GM12878 (cell line): Measurements from ENCODE around the gene PCDHGA7. TPM values are rescaled to one million over a fixed set of nuclear protein-coding genes. Genes with fewer than 3 reads are reported as not detected.

Source experiments
- ATAC-seq: fragments of 200-7000 bp; cut with Tn5 transposase; 3 replicates; pipeline ENCODE4 v1.9.1; 2020; ENCODE audit warnings: mild to moderate bottlenecking, moderate library complexity
- BruUV-seq: library from RNA; stranded (reverse); fragments of 400-500 nt; replicated peaks from 2 replicates; lab custom pipeline; 2021; lab: Mats Ljungman, UMichigan
- CTCF ChIA-PET: fragments of 300-600 bp; sonication (Branson Sonifier 250); formaldehyde crosslinking; extraction: SDS; loops from one replicate; lab custom pipeline; 2021; ENCODE audit warnings: inconsistent platforms; lab: Yijun Ruan, JAX
- POLR2A ChIA-PET: fragments of 350-600 bp; formaldehyde crosslinking; extraction: SDS; loops from one replicate; lab custom pipeline; 2021; ENCODE audit warnings: inconsistent platforms; lab: Charles Lee
- RAD21 ChIA-PET: fragments of 300-600 bp; sonication (Branson Sonifier 250); formaldehyde crosslinking; loops from one replicate; lab custom pipeline; 2023; ENCODE audit warnings: antibody characterized with exemption; ENCODE audit not compliant: unreplicated experiment; lab: Charles Lee
- SMC1A ChIA-PET: fragments of 300-600 bp; sonication (Branson Sonifier 250); formaldehyde crosslinking; loops from one replicate; lab custom pipeline; 2023; ENCODE audit not compliant: unreplicated experiment, uncharacterized antibody; lab: Charles Lee
- DNase-seq: peaks from one replicate; pipeline ENCODE4 v3.0.0-alpha.2; 2011; ENCODE audit warnings: low read depth, low spot score
- FAIRE-seq: peaks from 3 replicates; lab custom pipeline; 2011; peaks lifted over from hg19 to GRCh38; lab: Jason Lieb, UNC
- H2AFZ ChIP-seq: 2 replicates; pipeline ENCODE4 v1.6.0; 2011; ENCODE audit warnings: low read depth, low read length, control low read depth; ENCODE audit not compliant: control insufficient read depth
- H3K27ac ChIP-seq: 2 replicates; pipeline ENCODE4 v1.5.1; 2011; ENCODE audit warnings: control low read depth; ENCODE audit not compliant: control insufficient read depth, insufficient read depth
- H3K27me3 ChIP-seq, 2 experiments: replicated peaks in 1 of 2; 2 replicates each; pipeline versions ENCODE4 v1.6.0 to v1.6.1; 2011; ENCODE audit warnings: low read length in 1 of 2; ENCODE audit not compliant: control insufficient read depth in 2 of 2, insufficient read depth in 2 of 2
- H3K36me3 ChIP-seq, 2 experiments: 2 replicates each; pipeline ENCODE4 v1.5.1; 2011; ENCODE audit warnings: low read length in 1 of 2; ENCODE audit not compliant: control insufficient read depth in 2 of 2, insufficient read depth in 2 of 2
- H3K4me1 ChIP-seq: 2 replicates; pipeline ENCODE4 v1.6.1; 2011; ENCODE audit warnings: mild to moderate bottlenecking, low read length, moderate library complexity, mixed read lengths; ENCODE audit not compliant: control insufficient read depth, insufficient read depth
- H3K4me2 ChIP-seq: 2 replicates; pipeline ENCODE4 v1.6.0; 2011; ENCODE audit warnings: control low read depth; ENCODE audit not compliant: control insufficient read depth, insufficient read depth
- H3K4me3 ChIP-seq: fragments of 200-600 bp; sonication (generic); 2 replicates; pipeline ENCODE4 v1.5.1; 2016
- H3K79me2 ChIP-seq: 2 replicates; pipeline ENCODE4 v1.6.0; 2011; ENCODE audit warnings: low read length; ENCODE audit not compliant: control insufficient read depth, insufficient read depth
- H3K9ac ChIP-seq: 2 replicates; pipeline ENCODE4 v1.8.0; 2011; ENCODE audit warnings: low read length, control low read depth, mixed read lengths; ENCODE audit not compliant: control insufficient read depth, insufficient read depth
- H3K9me3 ChIP-seq: replicated peaks from 3 replicates; pipeline ENCODE4 v1.5.1; 2011; ENCODE audit warnings: mild to moderate bottlenecking, low read length; ENCODE audit not compliant: control insufficient read depth, insufficient read depth
- H4K20me1 ChIP-seq: 2 replicates; pipeline ENCODE4 v1.6.0; 2011; ENCODE audit not compliant: control insufficient read depth, insufficient read depth
- ASH2L ChIP-seq: fragments of 300-600, 200-600 bp; sonication (generic); IDR thresholded peaks from 2 replicates; pipeline ENCODE4 v1.6.1; 2017; ENCODE audit warnings: low read depth, mild to moderate bottlenecking, borderline replicate concordance
- CBX3 ChIP-seq: fragments of 200-600 bp; sonication (generic); IDR thresholded peaks from 2 replicates; pipeline ENCODE4 v1.6.1; 2016; ENCODE audit warnings: low read depth, borderline replicate concordance
- E2F4 ChIP-seq: IDR thresholded peaks from 2 replicates; pipeline ENCODE4 v1.6.1; 2012; ENCODE audit warnings: low read depth, low read length, improper control_type of control experiment
- E2F8 ChIP-seq: fragments of 450-650 bp; IDR thresholded peaks from 2 replicates; pipeline ENCODE4 v1.6.1; 2018; ENCODE audit warnings: mild to moderate bottlenecking, low read depth, moderate library complexity; ENCODE audit not compliant: partially characterized antibody
- HDAC6 ChIP-seq: fragments of 200-600 bp; sonication (generic); IDR thresholded peaks from one replicate; pipeline ENCODE4 v1.8.0; 2017; ENCODE audit warnings: antibody characterized with exemption; ENCODE audit not compliant: unreplicated experiment
- SP1 ChIP-seq: IDR thresholded peaks from one replicate; pipeline ENCODE4 v1.6.1; 2011; ENCODE audit warnings: low read depth, low read length
- SREBF1 ChIP-seq: IDR thresholded peaks from 2 replicates; pipeline ENCODE4 v1.6.1; 2012; ENCODE audit warnings: mild to moderate bottlenecking, low read length
- SREBF2 ChIP-seq: IDR thresholded peaks from 2 replicates; pipeline ENCODE4 v1.6.1; 2012; ENCODE audit warnings: mild to moderate bottlenecking, low read length
- ZNF207 ChIP-seq: fragments of 450-650 bp; IDR thresholded peaks from 2 replicates; pipeline ENCODE4 v1.6.1; 2014; ENCODE audit warnings: antibody characterized with exemption, mild to moderate bottlenecking, borderline replicate concordance
- WGBS: methylation state at CpG from one replicate; pipeline ENCODE4 v1.1.6; 2016; ENCODE audit warnings: low lambda C conversion rate; ENCODE audit not compliant: insufficient replicate concordance, insufficient coverage; ENCODE audit errors: missing lambda C conversion rate; 5-methylcytosine and 5-hydroxymethylcytosine counted together
- in situ Hi-C: fragments of 300-500 bp; cut with MboI; formaldehyde crosslinking; loops from 9 replicates; pipeline ENCODE4 v1.14.3; 2018; ENCODE audit warnings: mixed read lengths
- intact Hi-C: fragments of 100-400 bp; cut with micrococcal nuclease; formaldehyde crosslinking; loops from one replicate; pipeline ENCODE4 v1.14.2; 2022; ENCODE audit not compliant: unreplicated experiment
- polyA plus RNA-seq, 11 experiments: library from polyadenylated mRNA; depleted of rRNA in 4 of 11; unstranded in 6 of 11; stranded (reverse) in 5 of 11; fragments of >200 nt; fragmentation: Nextera tagmentation in 4 of 11; fragmentation: Illumina TruSeq in 1 of 11; extraction: Ambion mirVana in 4 of 11; extraction: Trizol in 1 of 11; gene quantifications; 1 replicate in 1 of 11; 2 replicates in 10 of 11; pipeline versions ENCODE4 v1.2.1 to v1.2.3, GENCODE V29; 2011 to 2016; ENCODE audit warnings: inconsistent platforms in 2 of 11, missing spikeins in 2 of 11, low read depth in 1 of 11
- total RNA-seq, 4 experiments: library from RNA; depleted of rRNA in 3 of 4; stranded (reverse); fragments of >200 nt in 3 of 4; fragmentation: Illumina TruSeq in 1 of 4; extraction: Trizol in 1 of 4; gene quantifications; 2 replicates each; pipeline versions ENCODE4 v1.2.1 to v1.2.3, GENCODE V29; 2013 to 2021
- TF ChIP-seq, protein P1 (sequence below): IDR thresholded peaks from 2 replicates; pipeline ENCODE4 v1.6.1; 2011; ENCODE audit warnings: low read depth, low read length, improper control_type of control experiment, borderline replicate concordance

PCDHGA7 gene
- total and polyA plus RNA-seq, 10 of the 15 experiments (the other 5 are each of a cell fraction or from before 2014, with no cell fraction given), result 0.01 to 0.18 (median 0.08) TPM; not detected in 3

DNA sequence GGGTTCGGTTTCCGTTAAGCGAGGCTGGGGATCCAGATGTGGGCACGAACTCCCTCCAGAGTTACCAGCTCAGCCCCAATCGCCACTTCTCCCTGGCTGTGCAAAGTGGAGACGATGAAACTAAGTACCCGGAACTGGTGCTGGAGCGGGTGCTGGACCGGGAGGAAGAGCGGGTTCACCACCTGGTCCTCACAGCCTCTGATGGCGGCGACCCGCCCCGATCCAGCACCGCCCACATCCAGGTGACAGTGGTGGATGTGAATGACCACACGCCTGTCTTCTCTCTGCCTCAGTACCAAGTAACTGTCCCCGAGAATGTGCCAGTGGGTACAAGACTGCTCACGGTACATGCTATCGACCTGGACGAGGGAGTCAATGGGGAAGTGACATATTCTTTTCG, 803 bp downstream of the PCDHGA7 start:
- Histone ChIP-seq H3K79me2 (no peaks in the 10 kb centered on the region), H2AFZ (no peak overlapping the region), H4K20me1 (no peaks in the 10 kb centered on the region), H3K27me3 (no peaks in the 10 kb centered on the region), H3K4me1 (no peaks in the 10 kb centered on the region), H3K4me2 (no peak overlapping the region), H3K9me3 (peaks cover 2% of the 10 kb centered on the region; the same call in 1 of the 3 replicates), H3K27ac (no peak overlapping the region), H3K4me3 (no peak overlapping the region), H3K9ac (no peak overlapping the region), H3K36me3 (no peaks in the 10 kb centered on the region)
- SMC1A ChIA-PET, result no interaction called here
- POLR2A ChIA-PET, result no interaction called here
- in situ Hi-C loops (no loop called here), intact Hi-C loops (no loop called here)
- TF ChIP-seq SP1 (no peak), E2F8 (no peak), E2F4 (no peak), SREBF2 (no peak), ZNF207 (no peak), ASH2L (no peak), SREBF1 (no peak), CBX3 (no peak), HDAC6 (no peak)
- TF ChIP-seq, protein P1, sequence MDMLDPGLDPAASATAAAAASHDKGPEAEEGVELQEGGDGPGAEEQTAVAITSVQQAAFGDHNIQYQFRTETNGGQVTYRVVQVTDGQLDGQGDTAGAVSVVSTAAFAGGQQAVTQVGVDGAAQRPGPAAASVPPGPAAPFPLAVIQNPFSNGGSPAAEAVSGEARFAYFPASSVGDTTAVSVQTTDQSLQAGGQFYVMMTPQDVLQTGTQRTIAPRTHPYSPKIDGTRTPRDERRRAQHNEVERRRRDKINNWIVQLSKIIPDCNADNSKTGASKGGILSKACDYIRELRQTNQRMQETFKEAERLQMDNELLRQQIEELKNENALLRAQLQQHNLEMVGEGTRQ, result no peak
- BruUV-seq, result no TSS peak
- ATAC-seq, result no peak
- WGBS, result 27% methylated on average over 21 of the region's 21 CpGs
- CTCF ChIA-PET, result interaction anchor here (0.8 to 1.5 kb wide), 2 partner anchors 8 to 175 kb away, joined by 3 read pairs; no protein-coding TSS in a partner anchor
- RAD21 ChIA-PET, result no interaction called here
- DNase-seq, result no peak
- no peak for FAIRE-seq
